PC-3 (cell line): ENCODE data around the gene BIRC5. TPM values are rescaled to one million over a fixed set of nuclear protein-coding genes. Genes with fewer than 3 reads are reported as not detected.
A peak's percentile ranks its signal among the peaks of the same experiment; 100 is the strongest.
"Not testable (repeated sequence)": the region's sequence is repeated elsewhere in the genome, so short reads cannot be mapped to it uniquely, and the experiment has no call there.

ENCODE experiments used
- ATAC-seq: fragments of 200-7000 bp; cut with Tn5 transposase; 2 replicates; pipeline ENCODE4 v1.9.1; 2020; ENCODE audit warnings: mild to moderate bottlenecking, moderate library complexity
- BruUV-seq: library from RNA; stranded (reverse); fragments of 400-500 nt; replicated peaks from 2 replicates; lab custom pipeline; 2021; lab: Mats Ljungman, UMichigan
- CTCF ChIA-PET: fragments of 300-600 bp; sonication (Branson Sonifier 250); formaldehyde crosslinking; loops from one replicate; lab custom pipeline; 2022; ENCODE audit warnings: antibody characterized with exemption; lab: Charles Lee
- POLR2A ChIA-PET: fragments of 300-600 bp; sonication (Branson Sonifier 250); formaldehyde crosslinking; loops from one replicate; lab custom pipeline; 2022; ENCODE audit warnings: antibody characterized with exemption; ENCODE audit not compliant: unreplicated experiment; lab: Charles Lee
- DNase-seq: peaks from one replicate; pipeline ENCODE4 v3.0.0-alpha.2; 2015
- H2AFZ ChIP-seq: fragments of 300-600 bp; sonication (generic); 2 replicates; pipeline ENCODE4 v1.6.0; 2016; ENCODE audit warnings: antibody characterized with exemption, low read length
- H3F3A ChIP-seq: fragments of 300-600 bp; sonication (generic); one replicate; pipeline ENCODE4 v1.6.0; 2017; ENCODE audit warnings: antibody characterized with exemption, low read length, control low read depth, mild to moderate bottlenecking; ENCODE audit not compliant: unreplicated experiment
- H3K27ac ChIP-seq: fragments of 300-600 bp; sonication (generic); 2 replicates; pipeline ENCODE4 v1.5.1; 2016; ENCODE audit warnings: mild to moderate bottlenecking, low read length
- H3K27me3 ChIP-seq: fragments of 300-600 bp; sonication (generic); 2 replicates; pipeline ENCODE4 v1.6.1; 2016; ENCODE audit warnings: low read length, mixed read lengths
- H3K36me3 ChIP-seq: fragments of 300-600 bp; sonication (generic); 2 replicates; pipeline ENCODE4 v1.6.1; 2016; ENCODE audit warnings: low read depth, mixed run types, low read length, mixed read lengths
- H3K4me1 ChIP-seq: fragments of 300-600 bp; sonication (generic); 2 replicates; pipeline ENCODE4 v1.5.1; 2016; ENCODE audit warnings: low read length; ENCODE audit not compliant: insufficient read depth
- H3K4me2 ChIP-seq: fragments of 300-600 bp; sonication (generic); 2 replicates; pipeline ENCODE4 v1.6.0; 2016; ENCODE audit warnings: low read length
- H3K4me3 ChIP-seq: fragments of 300-600 bp; sonication (generic); 2 replicates; pipeline ENCODE4 v1.5.1; 2016; ENCODE audit warnings: mild to moderate bottlenecking, low read length, mixed read lengths
- H3K79me2 ChIP-seq: fragments of 300-600 bp; sonication (generic); 2 replicates; pipeline ENCODE4 v1.6.1; 2017; ENCODE audit warnings: low read length, mixed read lengths
- H3K9ac ChIP-seq: fragments of 300-600 bp; sonication (generic); 2 replicates; pipeline ENCODE4 v1.6.0; 2016; ENCODE audit warnings: mild to moderate bottlenecking, low read length
- H3K9me2 ChIP-seq: fragments of 300-600 bp; sonication (generic); replicated peaks from 2 replicates; pipeline ENCODE4 v1.6.1; 2016; ENCODE audit warnings: mixed run types, low read length, mixed read lengths
- H3K9me3 ChIP-seq: fragments of 300-600 bp; sonication (generic); 2 replicates; pipeline ENCODE4 v1.6.1; 2016; ENCODE audit warnings: low read length, mixed read lengths
- H4K20me1 ChIP-seq: fragments of 300-600 bp; sonication (generic); 2 replicates; pipeline ENCODE4 v1.6.1; 2016; ENCODE audit warnings: low read length, mixed read lengths
- EZH2 ChIP-seq: fragments of 300-600 bp; sonication (generic); IDR thresholded peaks from one replicate; pipeline ENCODE4 v1.6.1; 2017; ENCODE audit warnings: antibody characterized with exemption, mild to moderate bottlenecking, low read length; ENCODE audit not compliant: unreplicated experiment
- EZH2phosphoT487 ChIP-seq: fragments of 300-600 bp; sonication (generic); IDR thresholded peaks from 2 replicates; pipeline ENCODE4 v1.6.1; 2018; ENCODE audit warnings: mild to moderate bottlenecking, antibody characterized with exemption, low read length, borderline replicate concordance
- intact Hi-C: fragments of 100-400 bp; cut with micrococcal nuclease; formaldehyde crosslinking; loops from 2 replicates; pipeline ENCODE4 v1.9.0; 2023
- total RNA-seq: library from RNA; depleted of rRNA; stranded (reverse); fragments of >200 nt; gene quantifications from 2 replicates; pipeline ENCODE4 v1.2.3, GENCODE V29; 2014
- TF ChIP-seq, protein P1 (sequence below): fragments of 300-600 bp; sonication (generic); conservative IDR thresholded peaks from 2 replicates; pipeline ENCODE4 v1.5.1; 2017; ENCODE audit warnings: antibody characterized with exemption, low read depth, mild to moderate bottlenecking, low read length

The BIRC5 gene
- total RNA-seq, 1 experiment from 2014 or later: 304 TPM

DNA sequence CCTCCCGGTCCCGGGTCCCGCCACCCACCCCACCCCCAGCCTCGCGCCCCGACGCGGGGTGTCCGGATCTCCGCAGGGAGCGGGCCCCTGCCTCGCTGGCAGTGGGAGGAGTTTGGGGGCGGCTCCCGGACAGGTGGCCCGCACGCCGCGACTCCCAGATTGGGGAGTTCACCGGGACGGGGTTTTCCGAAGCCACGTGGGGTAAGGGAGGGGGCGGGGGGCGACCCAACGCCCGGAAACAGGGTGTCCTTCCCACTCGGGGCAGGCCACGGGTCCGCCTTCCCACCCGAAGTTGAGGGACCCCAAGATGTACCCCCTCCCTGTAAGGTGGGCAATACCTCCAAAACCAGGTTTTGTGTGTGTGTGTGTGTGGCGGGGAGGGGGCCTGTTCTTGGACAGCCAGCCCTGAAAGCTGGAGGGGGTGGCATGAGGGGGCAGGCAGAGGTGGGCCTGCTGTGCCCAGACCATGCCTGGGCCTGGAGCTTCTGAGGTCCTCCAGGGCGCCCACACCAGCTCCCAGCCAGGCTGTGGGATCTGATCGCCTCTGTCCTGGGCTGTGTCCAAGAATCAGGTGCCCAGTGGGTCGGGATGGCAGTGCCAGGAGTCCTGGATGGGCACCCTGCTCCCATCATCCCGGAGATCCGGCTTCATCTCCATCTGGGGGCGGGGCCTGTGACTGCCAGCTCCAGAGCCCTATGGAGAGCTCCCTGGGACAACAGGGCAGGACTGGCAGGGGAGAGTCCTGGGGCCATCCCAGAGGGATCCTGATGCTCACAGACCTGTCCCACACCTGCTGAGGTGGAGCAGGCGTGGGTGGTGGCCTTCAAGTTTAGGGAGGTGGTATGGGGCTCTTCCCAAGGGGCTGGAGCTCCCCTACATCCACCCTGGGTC, 44.9 kb upstream of the BIRC5 start:
- BruUV-seq: no TSS peak
- ChIA-PET POLR2A (interaction anchor here (0.6 to 1.2 kb wide), 2 partner anchors 24 to 41 kb away, joined by 4 to 16 read pairs; partner anchors contain the start of gene TMC6), CTCF (interaction anchor here (0.5 kb wide), 3 partner anchors 37 to 595 kb away, joined by 3 to 5 read pairs (median 4); partner anchors contain the start of gene TMC6)
- Histone ChIP-seq H3K4me2 (peak overlapping the region; percentile 88), H3K9me2 (no peaks in the 10 kb centered on the region), H3K27me3 (no peaks in the 10 kb centered on the region), H2AFZ (peak overlapping the region; percentile 29; the same call in 1 of the 2 replicates), H3K9me3 (no peaks in the 10 kb centered on the region), H3F3A (peaks cover 14% of the 10 kb centered on the region), H4K20me1 (peaks cover 19% of the 10 kb centered on the region), H3K9ac (peak overlapping the region; percentile 89), H3K4me1 (peaks cover 20% of the 10 kb centered on the region), H3K27ac (peak overlapping the region; percentile 48), H3K4me3 (peak overlapping the region; percentile 76), H3K36me3 (peaks cover 23% of the 10 kb centered on the region; the same call in 1 of the 2 replicates), H3K79me2 (peaks cover 33% of the 10 kb centered on the region)
- ATAC-seq (peak; percentile 72), DNase-seq (peak; percentile 84)
- intact Hi-C loops: loop anchor here (1.0 to 2.0 kb wide), 3 partner anchors 18 to 41 kb away; partner anchors contain the start of genes AFMID, TK1 and TMC6
- TF ChIP-seq EZH2: no peak
- TF ChIP-seq EZH2phosphoT487: no peak
- TF ChIP-seq, protein P1, sequence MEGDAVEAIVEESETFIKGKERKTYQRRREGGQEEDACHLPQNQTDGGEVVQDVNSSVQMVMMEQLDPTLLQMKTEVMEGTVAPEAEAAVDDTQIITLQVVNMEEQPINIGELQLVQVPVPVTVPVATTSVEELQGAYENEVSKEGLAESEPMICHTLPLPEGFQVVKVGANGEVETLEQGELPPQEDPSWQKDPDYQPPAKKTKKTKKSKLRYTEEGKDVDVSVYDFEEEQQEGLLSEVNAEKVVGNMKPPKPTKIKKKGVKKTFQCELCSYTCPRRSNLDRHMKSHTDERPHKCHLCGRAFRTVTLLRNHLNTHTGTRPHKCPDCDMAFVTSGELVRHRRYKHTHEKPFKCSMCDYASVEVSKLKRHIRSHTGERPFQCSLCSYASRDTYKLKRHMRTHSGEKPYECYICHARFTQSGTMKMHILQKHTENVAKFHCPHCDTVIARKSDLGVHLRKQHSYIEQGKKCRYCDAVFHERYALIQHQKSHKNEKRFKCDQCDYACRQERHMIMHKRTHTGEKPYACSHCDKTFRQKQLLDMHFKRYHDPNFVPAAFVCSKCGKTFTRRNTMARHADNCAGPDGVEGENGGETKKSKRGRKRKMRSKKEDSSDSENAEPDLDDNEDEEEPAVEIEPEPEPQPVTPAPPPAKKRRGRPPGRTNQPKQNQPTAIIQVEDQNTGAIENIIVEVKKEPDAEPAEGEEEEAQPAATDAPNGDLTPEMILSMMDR: no peak

DNA sequence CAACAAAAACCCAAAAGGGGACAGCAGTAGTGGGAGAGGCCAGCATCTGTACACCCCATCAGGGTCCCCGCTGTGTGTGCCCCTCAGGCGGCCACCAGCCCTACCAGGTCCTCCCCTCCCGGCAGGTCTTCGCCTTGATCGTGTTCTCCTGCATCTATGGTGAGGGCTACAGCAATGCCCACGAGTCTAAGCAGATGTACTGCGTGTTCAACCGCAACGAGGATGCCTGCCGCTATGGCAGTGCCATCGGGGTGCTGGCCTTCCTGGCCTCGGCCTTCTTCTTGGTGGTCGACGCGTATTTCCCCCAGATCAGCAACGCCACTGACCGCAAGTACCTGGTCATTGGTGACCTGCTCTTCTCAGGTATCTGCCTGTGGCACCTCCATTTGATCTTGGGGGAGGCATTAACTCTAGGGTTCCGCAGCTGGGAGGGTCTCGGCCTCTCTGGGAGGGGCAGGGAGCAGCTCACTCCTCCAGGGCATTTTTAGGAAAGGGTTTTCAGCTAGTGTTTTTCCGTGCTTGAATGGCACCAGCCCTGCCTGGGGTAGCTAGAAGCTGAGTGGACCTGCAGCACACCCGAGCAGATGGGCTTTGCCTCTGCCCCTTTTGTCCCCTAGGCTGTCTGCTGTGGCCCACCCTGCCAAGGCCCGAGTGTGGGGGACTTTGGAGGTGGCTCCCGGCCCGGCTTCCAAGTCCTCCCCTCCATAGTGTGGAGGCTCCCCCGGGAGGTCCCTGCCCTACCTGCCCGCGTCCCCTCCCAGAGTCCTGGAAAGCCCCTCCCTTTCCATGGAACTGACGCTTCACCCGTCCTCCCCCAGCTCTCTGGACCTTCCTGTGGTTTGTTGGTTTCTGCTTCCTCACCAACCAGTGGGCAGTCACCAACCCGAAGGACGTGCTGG, 43.1 kb upstream of the BIRC5 start:
- TF ChIP-seq, protein P1: no peak
- no peak for TF ChIP-seq EZH2phosphoT487
- TF ChIP-seq EZH2: no peak
- Histone ChIP-seq H3K27ac (no peak overlapping the region), H3K27me3 (no peaks in the 10 kb centered on the region), H3K36me3 (peaks cover 23% of the 10 kb centered on the region; the same call in 1 of the 2 replicates), H4K20me1 (peaks cover 19% of the 10 kb centered on the region), H3K9ac (no peak overlapping the region), H3K9me3 (no peaks in the 10 kb centered on the region), H3K4me2 (no peak overlapping the region), H2AFZ (no peak overlapping the region), H3K79me2 (peaks cover 33% of the 10 kb centered on the region), H3K9me2 (no peaks in the 10 kb centered on the region), H3F3A (peaks cover 23% of the 10 kb centered on the region), H3K4me1 (peaks cover 20% of the 10 kb centered on the region), H3K4me3 (no peak overlapping the region)
- CTCF ChIA-PET: no interaction called here
- intact Hi-C loops: no loop called here
- POLR2A ChIA-PET: no interaction called here
- no TSS peak for BruUV-seq
- DNase-seq (no peak), ATAC-seq (no peak)

DNA sequence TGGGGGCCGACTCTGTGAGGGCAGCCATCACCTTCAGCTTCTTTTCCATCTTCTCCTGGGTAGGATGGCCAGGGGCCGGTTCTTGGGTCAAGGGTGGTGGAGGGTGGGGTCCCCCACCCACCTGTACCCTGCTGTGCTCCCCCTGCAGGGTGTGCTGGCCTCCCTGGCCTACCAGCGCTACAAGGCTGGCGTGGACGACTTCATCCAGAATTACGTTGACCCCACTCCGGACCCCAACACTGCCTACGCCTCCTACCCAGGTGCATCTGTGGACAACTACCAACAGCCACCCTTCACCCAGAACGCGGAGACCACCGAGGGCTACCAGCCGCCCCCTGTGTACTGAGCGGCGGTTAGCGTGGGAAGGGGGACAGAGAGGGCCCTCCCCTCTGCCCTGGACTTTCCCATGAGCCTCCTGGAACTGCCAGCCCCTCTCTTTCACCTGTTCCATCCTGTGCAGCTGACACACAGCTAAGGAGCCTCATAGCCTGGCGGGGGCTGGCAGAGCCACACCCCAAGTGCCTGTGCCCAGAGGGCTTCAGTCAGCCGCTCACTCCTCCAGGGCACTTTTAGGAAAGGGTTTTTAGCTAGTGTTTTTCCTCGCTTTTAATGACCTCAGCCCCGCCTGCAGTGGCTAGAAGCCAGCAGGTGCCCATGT, 42.3 kb upstream of the BIRC5 start:
- intact Hi-C loops, CTCF ChIA-PET, H3K9me2 ChIP-seq, H3K4me3 ChIP-seq, H3K4me2 ChIP-seq, ATAC-seq, H3K27me3 ChIP-seq, H2AFZ ChIP-seq, DNase-seq, BruUV-seq, H3K9ac ChIP-seq, H3K27ac ChIP-seq, H3K9me3 ChIP-seq: not testable (repeated sequence)
- Histone ChIP-seq H3K4me1 (peaks cover 20% of the 10 kb centered on the region), H4K20me1 (peaks cover 19% of the 10 kb centered on the region), H3K79me2 (peaks cover 33% of the 10 kb centered on the region), H3K36me3 (peaks cover 26% of the 10 kb centered on the region; the same call in 1 of the 2 replicates), H3F3A (peaks cover 23% of the 10 kb centered on the region)
- POLR2A ChIA-PET: interaction anchor here (0.6 kb wide), 1 partner anchor 15 kb away, joined by 3 read pairs; the partner anchor contains the start of genes AFMID and TK1
